GM10248 (cell line): ENCODE results near the gene KLHDC1.
"Not testable (repeated sequence)": the region's sequence is repeated elsewhere in the genome, so short reads cannot be mapped to it uniquely, and the experiment has no call there.

Source experiments
- CTCF ChIA-PET: fragments of 300-600 bp; sonication (Branson Sonifier 250); formaldehyde crosslinking; extraction: SDS; loops from one replicate; lab custom pipeline; 2021; ENCODE audit warnings: antibody characterized with exemption; lab: Yijun Ruan, JAX
- POLR2A ChIA-PET: fragments of 350-650 bp; sonication (Branson Sonifier 250); formaldehyde crosslinking; extraction: SDS; loops from one replicate; lab custom pipeline; 2020; ENCODE audit warnings: antibody characterized with exemption; lab: Yijun Ruan, JAX
- DNase-seq: peaks from one replicate; pipeline ENCODE4 v3.0.0; 2012; ENCODE audit errors: extremely low spot score
- CTCF ChIP-seq: IDR thresholded peaks from 2 replicates; pipeline ENCODE4 v1.5.1; 2012; ENCODE audit warnings: mild to moderate bottlenecking, low read depth; ENCODE audit errors: extremely low read depth, missing control alignments, control extremely low read depth

KLHDC1 gene

GRCh38 chr14:49692811-49693734 lies at the start of gene KLHDC1:
TSS of gene KLHDC1 (plus strand) at chr14:49693120. CDS start at chr14:49693195, 75 bp downstream.
- peak; percentile 78 for DNase-seq
- POLR2A ChIA-PET, result interaction anchor here (1.4 kb wide), 1 partner anchor 75 kb away, joined by 3 read pairs; the partner anchor contains the start of gene KLHDC2
- no peak for TF ChIP-seq CTCF
- CTCF ChIA-PET, result interaction anchor here (1.3 to 2.5 kb wide), 2 partner anchors 13 to 59 kb away, joined by 6 to 9 read pairs; partner anchors contain the start of gene DNAAF2

- no peak for DNase-seq
- CTCF ChIA-PET, result interaction anchor here (2.2 kb wide), 1 partner anchor 19 kb away, joined by 9 read pairs; the partner anchor contains the start of gene DNAAF2
- TF ChIP-seq CTCF, result no peak
- POLR2A ChIA-PET, result no interaction called here
Observed at GRCh38 chr14:49653508-49653907, 39.4 kb upstream of the KLHDC1 start.

- CTCF ChIA-PET, result interaction anchor here (2.2 kb wide), 1 partner anchor 20 kb away, joined by 9 read pairs; the partner anchor contains the start of gene DNAAF2
- no peak for TF ChIP-seq CTCF
- POLR2A ChIA-PET, result interaction anchor here (0.5 kb wide), 1 partner anchor 19 kb away, joined by 11 read pairs; no protein-coding TSS in a partner anchor
- DNase-seq, result no peak
Observed at GRCh38 chr14:49654511-49654910, 38.4 kb upstream of the KLHDC1 start.

GRCh38 chr14:49657500-49657899 lies 35.4 kb upstream of the KLHDC1 start:
- DNase-seq, CTCF ChIA-PET, POLR2A ChIA-PET: not testable (repeated sequence)

- TF ChIP-seq CTCF, result no peak
- CTCF ChIA-PET, result interaction anchor here (0.8 to 2.3 kb wide), 4 partner anchors 10 to 26 kb away, joined by 3 to 10 read pairs (median 4); partner anchors contain the start of gene DNAAF2
- DNase-seq, result no peak
- POLR2A ChIA-PET, result no interaction called here
Observed at GRCh38 chr14:49659526-49660455, 33.1 kb upstream of the KLHDC1 start.

GRCh38 chr14:49670475-49670874 lies 22.4 kb upstream of the KLHDC1 start:
- CTCF ChIA-PET, result interaction anchor here (1.6 kb wide), 1 partner anchor 12 kb away, joined by 3 read pairs; no protein-coding TSS in a partner anchor
- TF ChIP-seq CTCF, result no peak
- POLR2A ChIA-PET, result no interaction called here
- no peak for DNase-seq
